ENCODE results near the gene NEK7.
"Not testable (repeated sequence)": the region's sequence is repeated elsewhere in the genome, so short reads cannot be mapped to it uniquely, and the experiment has no call there.

The NEK7 gene

DNA sequence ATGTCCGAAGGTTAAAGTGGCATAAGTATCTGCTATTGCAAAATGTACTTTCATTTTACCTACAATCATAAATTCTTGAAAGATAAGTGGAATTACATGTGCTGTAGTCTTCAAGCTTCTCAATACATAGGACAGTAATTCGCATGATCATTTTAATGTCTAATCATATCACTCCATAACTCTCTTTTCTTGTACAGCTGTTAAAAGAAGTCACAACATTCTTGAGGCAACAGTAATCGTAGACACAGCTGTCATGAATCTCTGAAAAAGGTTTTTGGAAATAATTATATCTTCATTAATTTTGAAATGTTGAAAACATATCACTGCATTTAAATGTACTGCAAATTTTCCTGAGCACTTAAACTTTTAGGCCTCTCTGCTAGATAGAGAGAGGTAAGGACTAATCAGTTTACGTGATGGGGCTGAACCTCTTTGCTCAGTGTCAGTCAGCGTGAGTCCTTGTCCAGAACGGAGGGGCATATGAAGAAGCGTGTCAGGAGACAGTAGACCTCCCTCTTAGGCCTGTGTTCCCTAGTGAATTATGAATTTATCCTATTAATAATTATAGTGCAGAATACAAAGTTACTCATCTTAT is 133.4 kb downstream of the NEK7 start:
- no peak for DNase-seq (ENCODE audit: low spot score)

GRCh38 chr1:198291036-198291435 is 134.2 kb downstream of the NEK7 start:
- no peak for DNase-seq (ENCODE audit: low spot score)

DNA sequence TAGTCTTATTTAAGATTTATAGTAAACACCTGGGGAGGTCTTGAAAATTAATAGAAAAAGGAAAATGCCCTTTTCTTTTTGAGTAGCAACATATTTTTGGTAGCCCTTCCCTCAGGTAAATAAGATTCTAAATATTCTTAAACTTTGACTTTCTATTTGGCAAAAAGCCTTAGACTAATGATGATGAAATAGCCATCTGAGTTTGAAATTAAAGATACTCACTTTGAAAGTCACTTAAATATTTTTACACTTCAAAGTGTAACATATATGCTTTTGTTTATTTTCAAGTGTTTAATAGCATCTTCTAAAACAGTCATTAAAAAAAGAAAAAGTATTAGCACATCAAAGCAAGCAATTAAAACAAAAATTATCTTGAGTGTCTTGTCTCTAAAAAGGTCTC is 135.1 kb downstream of the NEK7 start:
- DNase-seq (ENCODE audit: low spot score): no peak

GRCh38 chr1:198295225-198295624 is 138.4 kb downstream of the NEK7 start:
- DNase-seq (ENCODE audit: low spot score): no peak

- DNase-seq (ENCODE audit: low spot score): no peak
Measured at GRCh38 chr1:198295971-198296370, 139.2 kb downstream of the NEK7 start.

GRCh38 chr1:198297281-198297680 is 140.5 kb downstream of the NEK7 start:
- no peak for DNase-seq (ENCODE audit: low spot score)

DNA sequence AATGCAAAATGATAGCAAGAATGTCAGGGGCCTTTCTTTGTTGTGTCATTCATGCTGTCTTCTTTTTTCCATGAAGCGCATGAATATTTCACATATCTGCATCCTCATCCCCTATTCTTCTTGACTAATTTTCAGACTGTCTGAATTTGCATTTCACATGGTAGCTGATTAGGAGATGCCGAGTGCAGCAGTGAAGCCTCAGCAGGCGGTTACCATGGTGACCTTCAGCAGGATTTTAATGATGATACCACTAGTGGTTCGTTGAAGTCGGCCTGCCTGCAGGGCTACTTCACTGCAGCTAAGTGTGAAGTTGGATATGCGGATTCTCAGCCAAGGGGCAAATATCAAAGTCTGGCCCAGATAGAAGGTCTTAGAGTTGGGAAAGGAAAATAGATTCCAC is 141.8 kb downstream of the NEK7 start:
- no peak for DNase-seq (ENCODE audit: low spot score)

- no peak for DNase-seq (ENCODE audit: low spot score)
Measured at GRCh38 chr1:198300451-198300850, 143.7 kb downstream of the NEK7 start.

- DNase-seq (ENCODE audit: low spot score): no peak
Measured at GRCh38 chr1:198304431-198304830, 147.6 kb downstream of the NEK7 start.

GRCh38 chr1:198314817-198315216 is 158.0 kb downstream of the NEK7 start:
- DNase-seq (ENCODE audit: low spot score): not testable (repeated sequence)

- not testable (repeated sequence) for DNase-seq (ENCODE audit: low spot score)
Measured at GRCh38 chr1:198315331-198315730, 158.5 kb downstream of the NEK7 start.

- no peak for DNase-seq (ENCODE audit: low spot score)
Measured at GRCh38 chr1:198316546-198317100, 159.8 kb downstream of the NEK7 start.

- no peak for DNase-seq (ENCODE audit: low spot score)
Measured at GRCh38 chr1:198318085-198318484, 161.3 kb downstream of the NEK7 start.

GRCh38 chr1:198320759-198321158 is 164.0 kb downstream of the NEK7 start:
- DNase-seq (ENCODE audit: low spot score): no peak

GRCh38 chr1:198326232-198326631 is 169.4 kb downstream of the NEK7 start:
- no peak for DNase-seq (ENCODE audit: low spot score)

- DNase-seq (ENCODE audit: low spot score): no peak
Measured at GRCh38 chr1:198326915-198327314, 170.1 kb downstream of the NEK7 start.

DNA sequence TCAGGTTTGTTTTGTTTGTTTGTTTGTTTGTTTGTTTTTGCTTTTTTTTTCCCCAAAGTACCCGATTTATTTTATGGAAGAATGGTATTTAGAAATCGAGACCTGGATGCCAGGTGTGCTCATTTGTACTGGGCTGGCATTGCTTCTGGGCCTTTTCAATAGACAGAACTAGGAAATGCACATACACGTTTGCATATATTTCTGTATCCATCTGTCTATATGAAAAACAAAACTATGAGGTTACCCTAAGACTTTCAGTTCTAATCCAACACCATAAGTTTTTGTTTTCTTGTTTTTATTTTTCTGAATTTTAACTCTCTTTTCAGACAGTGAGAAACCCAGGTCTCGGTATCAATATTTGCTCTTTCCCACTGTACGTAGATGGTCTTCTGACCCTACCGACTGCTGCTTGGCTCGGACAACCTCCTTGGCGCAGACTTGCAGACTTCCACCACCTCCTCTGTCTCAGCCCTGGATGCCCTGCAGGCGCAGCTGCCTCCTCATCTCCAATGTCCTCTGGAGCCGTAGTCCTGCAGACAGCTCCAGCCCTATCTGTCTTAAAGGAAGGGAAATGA is 171.7 kb downstream of the NEK7 start:
- DNase-seq (ENCODE audit: low spot score): no peak

DNA sequence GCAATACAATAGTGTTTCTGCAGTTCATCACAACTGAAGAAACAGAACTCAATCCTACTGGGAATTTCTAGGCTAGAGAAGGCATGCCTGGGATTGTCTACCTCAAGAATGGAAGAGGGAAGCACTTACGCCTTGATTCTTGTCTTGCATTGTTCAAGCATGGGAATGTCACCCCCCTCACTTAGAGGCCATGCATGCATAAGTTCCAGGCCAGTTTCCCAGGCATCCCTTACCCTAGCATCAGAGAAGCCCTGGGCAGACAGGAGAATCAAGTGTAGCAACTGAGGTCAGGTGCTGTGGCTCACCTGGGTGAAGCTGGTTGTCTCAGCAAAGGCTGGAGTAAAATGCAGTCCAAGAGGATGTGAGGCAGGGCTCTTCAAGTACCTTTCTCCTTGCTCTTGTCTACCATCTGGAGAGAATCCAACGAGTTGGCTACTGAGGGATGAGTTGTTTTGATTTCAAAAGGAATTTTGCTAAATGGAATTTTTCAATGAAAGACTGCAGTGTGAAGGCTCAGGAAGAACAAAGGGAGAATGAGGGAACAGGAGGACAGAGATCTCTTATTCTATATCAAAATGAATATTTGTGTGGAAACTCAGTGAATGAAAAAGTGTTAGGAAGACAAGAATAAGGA is 174.3 kb downstream of the NEK7 start:
- DNase-seq (ENCODE audit: low spot score): no peak

GRCh38 chr1:198333744-198334143 is 176.9 kb downstream of the NEK7 start:
- no peak for DNase-seq (ENCODE audit: low spot score)

- no peak for DNase-seq (ENCODE audit: low spot score)
Measured at GRCh38 chr1:198335663-198336062, 178.9 kb downstream of the NEK7 start.

DNA sequence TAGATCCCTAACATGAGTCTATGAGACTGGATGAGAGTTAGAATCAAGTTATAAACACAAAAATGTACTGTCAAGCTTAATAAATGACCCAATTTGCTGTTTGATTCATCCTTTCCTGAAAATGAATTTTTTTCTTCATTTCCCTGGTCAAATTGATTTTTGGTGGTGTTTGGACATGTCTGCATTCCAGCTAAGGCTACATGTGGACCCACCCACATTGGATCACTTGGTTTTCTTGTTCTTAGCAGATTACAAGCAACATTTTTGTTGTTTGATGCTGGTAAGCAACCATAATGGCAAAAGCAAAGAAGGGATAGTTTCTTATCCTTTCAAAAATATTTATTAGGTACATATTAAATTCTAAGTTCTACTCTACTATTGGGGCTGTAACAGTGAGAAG is 181.1 kb downstream of the NEK7 start:
- no peak for DNase-seq (ENCODE audit: low spot score)

- DNase-seq (ENCODE audit: low spot score): no peak
Measured at GRCh38 chr1:198340139-198340538, 183.3 kb downstream of the NEK7 start.

- DNase-seq (ENCODE audit: low spot score): no peak
Measured at GRCh38 chr1:198346178-198346577, 189.4 kb downstream of the NEK7 start.

- DNase-seq (ENCODE audit: low spot score): no peak
Measured at GRCh38 chr1:198350456-198350855, 193.7 kb downstream of the NEK7 start.
